C4-2B (cell line): Measurements from ENCODE around the gene TBKBP1.

Source experiments
- CTCF ChIP-seq: fragments of 450-650 bp; conservative IDR thresholded peaks from 2 replicates; pipeline ENCODE4 v1.5.1; 2017; ENCODE audit warnings: mild to moderate bottlenecking
- ZFX ChIP-seq: fragments of 450-650 bp; IDR thresholded peaks from 2 replicates; pipeline ENCODE4 v1.6.1; 2017

- no peak for TF ChIP-seq CTCF
- TF ChIP-seq ZFX, result no peak
Observed at GRCh38 chr17:47714773-47715396, 20.9 kb downstream of the TBKBP1 start.
